Right atrium auricular region (tissue), 2 donors: ENCODE data around the gene HAUS1. TPM values are rescaled to one million over a fixed set of nuclear protein-coding genes. Genes with fewer than 3 reads are reported as not detected.
A peak's percentile ranks its signal among the peaks of the same experiment; 100 is the strongest.

Source experiments
- DNase-seq: peaks from one replicate; pipeline ENCODE4 v3.0.0-alpha.2; 2019; ENCODE audit warnings: low spot score
- H3K27ac ChIP-seq, 2 donors: fragments of 200-600 bp; sonication (generic); 1 replicate in 1 of 2; 2 replicates in 1 of 2; pipeline ENCODE4 v1.5.1; 2016 to 2019
- H3K27me3 ChIP-seq, 2 donors: fragments of 200-600 bp; sonication (generic); one replicate each; pipeline versions ENCODE4 v1.5.1 to v1.6.0; 2017 to 2019
- H3K36me3 ChIP-seq: fragments of 200-600 bp; sonication (generic); one replicate; pipeline ENCODE4 v1.5.1; 2016
- H3K4me1 ChIP-seq, 2 donors: fragments of 200-600 bp; sonication (generic); one replicate each; pipeline versions ENCODE4 v1.5.1 to v1.6.0; 2017 to 2019
- H3K4me3 ChIP-seq, 2 donors: fragments of 200-600 bp; sonication (generic); 1 replicate in 1 of 2; 2 replicates in 1 of 2; pipeline ENCODE4 v1.5.1; 2017 to 2019; ENCODE audit warnings: mild to moderate bottlenecking in 1 of 2, moderate library complexity in 1 of 2
- H3K9me3 ChIP-seq, 2 donors: fragments of 200-600 bp; sonication (generic); one replicate each; pipeline ENCODE4 v1.5.1; 2019
- CTCF ChIP-seq, 2 donors: fragments of 200-600 bp; sonication (generic); IDR thresholded peaks; one replicate each; pipeline ENCODE4 v1.5.1; 2019; ENCODE audit warnings: antibody characterized with exemption in 2 of 2
- total RNA-seq, 2 donors: library from RNA; depleted of rRNA; stranded (reverse); fragments of >200 nt; gene quantifications; one replicate each; pipeline ENCODE4 v1.1.0, GENCODE V29; 2016

The HAUS1 gene
- total RNA-seq, 2 donors from 2014 or later = 12.5 to 16.8 TPM

- no peak for DNase-seq
- H3K36me3 ChIP-seq = no peaks in the 10 kb centered on the region
- no peak for TF ChIP-seq CTCF (IDR thresholded peaks at IDR 0.05)
- H3K27ac ChIP-seq = peak overlapping the region in 1 of 2 donors; percentile 55
- H3K4me1 ChIP-seq = peaks cover 0 to 26% of the 10 kb centered on the region in 2 donors
- H3K9me3 ChIP-seq = peaks cover 0 to 7% of the 10 kb centered on the region in 2 donors
- no peaks in the 10 kb centered on the region for H3K27me3 ChIP-seq
- H3K4me3 ChIP-seq = peak overlapping the region; percentile 63 to 72
These were observed 33.2 kb upstream of the HAUS1 start for GRCh38 chr18:46070815-46071652.

DNA sequence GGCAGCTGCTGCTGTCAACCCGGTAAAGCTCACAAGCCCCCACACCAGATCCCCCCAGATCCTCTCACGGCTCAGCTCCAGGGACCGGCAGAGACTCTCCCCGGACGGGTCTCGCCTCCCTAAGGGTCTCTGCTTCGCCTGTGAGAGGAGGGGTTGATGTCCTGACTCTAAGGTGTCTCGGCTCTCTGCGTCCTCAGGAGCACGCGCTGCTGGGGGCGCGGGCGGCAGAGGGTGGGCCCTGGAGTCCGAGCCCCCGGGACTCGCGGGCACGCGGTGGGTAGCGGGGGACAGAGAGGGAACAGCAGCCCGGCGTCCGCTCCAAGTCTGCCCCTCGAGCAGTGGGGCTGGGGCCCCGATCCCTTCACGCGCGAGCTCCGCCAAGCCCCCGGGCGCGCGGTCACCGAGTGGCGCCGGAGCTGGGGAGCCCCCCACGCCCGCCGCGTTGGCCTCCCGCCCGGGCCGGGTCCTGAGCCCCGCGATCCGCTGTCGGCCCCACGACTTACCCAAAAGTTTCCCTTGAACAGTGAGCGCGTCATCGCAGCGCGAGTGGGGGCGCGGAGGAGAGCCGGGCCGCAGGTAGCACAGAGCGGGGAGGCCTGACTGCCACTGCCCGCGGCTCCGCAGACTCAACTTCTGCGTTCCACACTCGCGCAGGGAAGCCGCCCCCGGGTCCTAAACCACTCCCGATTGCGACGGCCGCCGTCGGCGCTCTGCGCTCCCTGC lies 32.4 kb upstream of the HAUS1 start, which contains the start of gene PSTPIP2:
TSS of gene PSTPIP2 (minus strand) at position 608 of the 723 bp plus-strand sequence. CDS start at position 536, 72 bp downstream.
- Histone ChIP-seq H3K4me1 (peaks cover 0 to 26% of the 10 kb centered on the region in 2 donors), H3K9me3 (peaks cover 0 to 7% of the 10 kb centered on the region in 2 donors), H3K27me3 (no peaks in the 10 kb centered on the region), H3K36me3 (no peaks in the 10 kb centered on the region), H3K4me3 (peak within 1 kb of the TSS; percentile 63 to 72), H3K27ac (peak within 1 kb of the TSS in 1 of 2 donors; percentile 55)
- DNase-seq = no peak
- TF ChIP-seq CTCF (IDR thresholded peaks at IDR 0.05) = no peak

- Histone ChIP-seq H3K27me3 (no peaks in the 10 kb centered on the region), H3K9me3 (peaks cover 0 to 6% of the 10 kb centered on the region in 2 donors), H3K27ac (peak overlapping the region in 1 of 2 donors; percentile 55), H3K4me1 (peaks cover 0 to 26% of the 10 kb centered on the region in 2 donors), H3K36me3 (peaks cover 2% of the 10 kb centered on the region), H3K4me3 (peak overlapping the region; percentile 63 to 72)
- no peak for TF ChIP-seq CTCF (IDR thresholded peaks at IDR 0.05)
- DNase-seq = no peak
These were observed 31.8 kb upstream of the HAUS1 start for GRCh38 chr18:46072376-46072867.

DNA sequence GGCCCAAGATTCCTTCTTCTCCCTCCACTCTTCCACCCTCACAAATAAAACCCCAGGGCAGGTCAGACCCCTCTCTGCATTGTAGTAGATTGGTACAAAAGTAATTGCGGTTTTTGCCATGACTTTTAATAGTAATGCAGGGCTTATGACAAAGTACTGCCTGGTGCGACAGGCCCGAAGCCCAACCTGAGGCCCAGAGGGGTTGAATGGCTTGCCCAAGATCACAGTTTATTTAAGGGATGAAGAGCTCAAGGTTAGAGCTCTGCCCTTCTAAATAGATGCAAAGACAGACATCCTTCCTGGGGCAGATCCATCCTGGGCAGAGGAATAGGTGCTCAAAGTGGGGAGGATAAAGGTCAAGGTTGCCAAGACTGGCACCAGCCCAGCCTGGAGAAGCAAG lies 31.2 kb upstream of the HAUS1 start:
- H3K27ac ChIP-seq = no peak overlapping the region
- DNase-seq = no peak
- TF ChIP-seq CTCF (IDR thresholded peaks at IDR 0.05) = no peak
- no peaks in the 10 kb centered on the region for H3K27me3 ChIP-seq
- H3K9me3 ChIP-seq = peaks cover 0 to under 1% of the 10 kb centered on the region in 2 donors
- peaks cover 6% of the 10 kb centered on the region for H3K36me3 ChIP-seq
- H3K4me3 ChIP-seq = no peak overlapping the region
- peaks cover 0 to 26% of the 10 kb centered on the region in 2 donors for H3K4me1 ChIP-seq

DNA sequence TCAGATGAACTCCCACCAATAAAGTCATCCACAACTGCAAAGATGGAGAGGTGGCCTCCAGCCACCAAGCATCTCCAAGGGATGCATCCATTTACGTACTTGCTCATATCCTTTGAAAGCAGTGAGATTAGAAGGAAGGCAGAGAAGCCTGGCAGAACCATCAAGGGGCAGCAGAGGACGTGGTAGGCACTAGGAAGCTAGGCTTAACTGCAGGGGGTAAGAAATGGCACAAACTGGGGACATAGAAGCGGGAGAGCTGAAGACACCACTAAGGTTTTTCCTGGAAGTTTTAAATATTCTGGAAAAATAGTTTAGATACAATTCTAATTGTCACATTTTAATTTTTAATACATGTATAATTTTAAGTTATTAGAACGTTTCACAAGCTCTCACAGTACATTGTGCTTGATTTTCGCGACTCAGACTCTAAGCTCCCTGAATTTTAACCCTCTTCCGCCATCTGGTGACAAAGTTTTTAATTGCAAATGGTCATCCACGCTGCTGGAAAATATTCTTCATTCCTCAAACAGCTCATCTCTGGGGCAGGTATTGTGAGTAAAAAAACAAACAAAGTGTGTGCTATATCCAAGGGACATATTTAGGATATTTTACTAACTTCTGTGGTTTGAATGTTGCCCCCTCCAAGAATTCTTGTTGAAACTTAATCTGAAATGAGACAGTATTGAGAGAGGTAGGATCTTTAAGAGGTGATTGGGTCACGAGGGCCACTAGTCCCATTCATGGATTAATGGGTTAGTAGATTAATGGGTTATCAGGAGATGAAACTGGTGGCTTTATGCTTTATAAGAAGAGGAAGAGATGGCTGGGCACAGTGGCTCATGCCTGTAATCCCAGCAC lies 30.5 kb upstream of the HAUS1 start:
- Histone ChIP-seq H3K27me3 (no peaks in the 10 kb centered on the region), H3K27ac (no peak overlapping the region), H3K36me3 (peaks cover 14% of the 10 kb centered on the region), H3K4me3 (no peak overlapping the region), H3K4me1 (peaks cover 0 to 26% of the 10 kb centered on the region in 2 donors), H3K9me3 (no peaks in the 10 kb centered on the region)
- peak; percentile 51 to 73 for TF ChIP-seq CTCF (IDR thresholded peaks at IDR 0.05)
- DNase-seq = no peak
